Amygdala (tissue), 56 donors: ENCODE data around the gene GPR42.
"Not testable (repeated sequence)": the region's sequence is repeated elsewhere in the genome, so short reads cannot be mapped to it uniquely, and the experiment has no call there.

Source experiments
- DNase-seq, 56 donors: peaks; one replicate each; lab custom pipeline; 2025; lab: John Stamatoyannopoulos, UW

Gene GPR42

DNA sequence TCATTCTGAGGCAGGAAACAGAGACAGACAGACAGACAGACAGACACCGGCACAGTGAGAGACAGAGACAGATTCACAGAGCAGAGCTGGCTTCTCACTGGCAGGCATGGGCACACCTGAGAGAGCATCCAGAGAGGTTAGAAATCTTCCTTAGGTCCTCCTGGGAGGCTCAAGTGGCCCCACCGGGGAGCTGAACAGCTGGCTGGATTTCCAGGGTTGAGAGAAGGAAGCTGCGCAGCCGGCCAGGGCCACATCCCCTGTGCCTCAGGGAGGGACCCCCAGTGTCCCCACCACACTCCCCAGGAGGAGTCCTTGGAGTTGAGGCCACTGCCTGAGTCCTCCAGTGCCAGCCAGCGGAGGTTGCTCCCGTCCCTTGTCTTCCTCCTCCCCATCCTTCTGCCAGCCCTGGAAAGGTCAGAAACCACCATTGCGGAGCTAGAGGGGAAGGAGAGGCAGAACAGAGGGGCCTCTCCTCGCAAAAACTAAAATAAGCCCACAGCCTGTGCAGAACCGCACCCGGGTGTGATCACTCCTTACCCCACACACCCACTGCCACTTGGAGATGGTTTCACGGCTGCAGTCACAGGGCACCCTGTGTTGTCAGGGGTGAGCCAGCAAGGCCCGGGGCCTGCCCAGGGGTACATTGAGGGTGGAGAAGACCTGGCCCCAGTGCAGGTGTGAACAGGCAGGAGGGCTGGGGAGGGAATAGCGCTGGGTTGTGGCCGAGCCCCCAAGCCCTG is 8.4 kb upstream of the GPR42 start:
- DNase-seq: no peak

DNA sequence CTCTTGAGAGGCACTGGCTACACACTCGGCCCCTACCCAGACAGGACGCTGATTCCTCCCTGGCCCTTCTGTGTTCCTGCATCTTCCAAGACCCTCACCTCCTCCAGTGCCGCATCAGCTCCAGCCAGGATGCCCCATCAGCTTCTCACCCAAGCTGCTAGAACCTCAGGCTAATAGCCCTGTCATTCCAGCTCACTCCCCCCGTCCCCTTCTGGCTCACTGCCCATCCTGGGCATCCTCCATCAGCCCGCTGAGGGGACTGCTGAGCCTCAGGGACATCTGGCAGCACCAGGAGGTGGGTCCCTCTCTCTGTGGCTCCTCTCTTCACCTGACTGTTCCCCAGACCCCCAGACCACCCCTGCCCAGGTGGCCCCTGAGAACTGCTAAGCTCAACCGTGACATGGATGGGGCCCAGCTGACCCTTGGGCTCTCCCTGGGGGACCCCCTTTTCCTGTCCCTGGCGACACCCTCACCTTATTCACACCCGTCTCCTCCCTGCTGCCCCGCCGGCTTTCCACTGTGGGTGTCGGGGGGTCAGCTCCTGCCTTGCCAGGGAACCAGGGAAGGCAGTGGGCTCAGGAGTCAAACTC is 7.8 kb upstream of the GPR42 start:
- DNase-seq: no peak

DNA sequence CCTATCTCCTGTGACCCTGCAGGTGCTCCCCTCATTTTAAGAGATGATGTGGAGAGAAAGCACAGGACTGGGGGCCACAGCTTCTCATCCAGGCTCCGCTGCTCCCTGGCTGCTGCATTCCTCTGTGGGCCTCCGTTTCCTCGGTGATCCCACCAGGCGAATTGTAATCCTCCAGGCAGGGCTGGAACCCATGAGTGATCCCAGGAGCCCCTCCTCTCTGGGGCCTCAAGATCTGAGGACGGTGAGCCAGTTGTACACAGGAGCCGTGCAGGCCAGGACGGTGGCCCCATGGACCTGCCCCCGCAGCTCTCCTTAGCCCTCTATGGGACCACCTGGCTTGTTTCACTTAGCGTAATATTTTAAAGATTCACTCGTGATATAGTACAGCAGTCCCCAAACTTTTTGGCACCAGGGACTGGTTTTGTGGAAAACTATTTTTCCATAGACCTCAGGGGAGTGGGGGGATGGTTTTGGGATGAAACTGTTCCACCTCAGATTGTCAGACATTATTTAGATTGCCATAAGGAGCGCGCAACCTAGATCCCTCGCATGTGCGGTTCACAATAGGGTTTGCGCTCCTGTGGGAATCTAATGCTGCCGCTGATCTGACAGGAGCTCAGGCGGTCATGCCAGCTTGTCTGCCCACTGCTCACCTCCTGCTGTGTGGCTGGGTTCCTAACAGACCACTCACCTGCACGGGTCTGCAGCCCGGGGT is 7.0 kb upstream of the GPR42 start:
- no peak for DNase-seq

DNA sequence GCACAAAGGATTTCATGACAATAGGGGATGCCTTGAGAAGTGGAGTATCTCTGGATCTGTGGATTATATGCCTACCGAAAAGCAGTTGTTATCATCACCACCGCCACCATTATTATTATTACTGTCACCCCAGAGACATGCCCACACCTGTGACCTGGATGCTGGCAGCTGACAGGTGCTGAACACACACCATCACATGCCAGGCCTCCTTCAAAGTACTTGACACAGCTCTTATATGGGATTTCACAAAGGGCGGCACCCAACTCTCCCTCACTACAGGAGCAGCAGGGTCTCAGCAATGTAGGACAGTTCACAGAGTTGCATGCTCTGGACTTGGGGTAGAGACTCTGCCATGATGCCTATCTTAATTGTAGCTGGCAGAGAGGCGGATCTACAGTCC is 5.6 kb upstream of the GPR42 start:
- DNase-seq: no peak

DNA sequence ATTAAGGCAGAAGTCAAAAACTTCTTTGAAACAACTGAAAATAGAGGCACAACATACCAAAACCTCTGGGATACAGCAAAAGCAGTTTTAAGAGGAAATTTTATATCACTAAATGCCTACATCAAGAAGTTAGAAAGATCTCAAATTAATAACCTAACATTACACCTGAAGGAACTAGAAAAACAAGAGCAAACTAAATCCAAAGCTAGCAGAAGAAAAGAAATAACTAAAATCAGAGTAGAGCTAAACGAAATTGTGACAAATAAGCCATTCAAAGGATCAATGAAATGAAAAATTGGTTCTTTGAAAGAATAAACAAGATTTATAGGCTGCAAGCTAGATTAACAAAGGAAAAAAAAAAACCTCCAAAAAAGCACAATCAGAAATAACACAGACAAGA is 2.5 kb upstream of the GPR42 start:
- no peak for DNase-seq

DNA sequence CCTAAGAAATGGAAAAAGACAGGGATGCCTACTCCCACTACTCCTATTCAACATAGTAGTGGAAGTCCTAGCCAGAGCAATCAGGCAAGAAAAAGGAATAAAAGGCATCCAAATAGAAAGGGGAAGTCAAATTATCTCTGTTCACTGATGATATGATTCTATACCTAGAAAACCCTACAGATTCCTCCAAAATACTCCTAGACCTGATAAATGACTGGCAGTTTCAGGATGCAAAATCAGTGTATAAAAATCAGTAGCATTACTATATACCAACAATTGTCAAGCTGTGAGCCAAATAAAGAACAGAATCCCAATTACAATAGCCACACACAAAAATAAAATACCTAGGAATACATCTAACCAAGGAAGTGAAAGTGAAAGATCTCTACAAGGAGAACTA is 1.3 kb upstream of the GPR42 start:
- no peak for DNase-seq

DNA sequence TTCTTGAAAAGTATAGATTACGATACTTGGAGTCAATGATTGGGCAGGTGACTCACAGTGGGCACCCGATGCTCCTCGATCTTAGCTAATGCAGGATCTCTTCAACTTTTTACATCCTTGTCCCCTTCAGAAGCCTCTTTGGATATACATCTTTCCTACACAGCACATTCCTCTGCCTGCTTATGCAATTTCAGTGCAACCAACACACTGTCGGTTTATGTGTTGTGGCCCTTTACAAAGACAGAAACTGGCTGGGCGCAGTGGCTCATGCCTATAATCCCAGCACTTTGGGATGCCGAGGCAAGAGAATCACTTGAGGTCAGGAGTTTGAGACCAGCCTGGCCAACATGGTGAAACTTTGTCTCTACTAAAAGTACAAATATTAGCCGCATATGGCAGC is 2.6 kb downstream of the GPR42 start:
- no peak for DNase-seq

DNA sequence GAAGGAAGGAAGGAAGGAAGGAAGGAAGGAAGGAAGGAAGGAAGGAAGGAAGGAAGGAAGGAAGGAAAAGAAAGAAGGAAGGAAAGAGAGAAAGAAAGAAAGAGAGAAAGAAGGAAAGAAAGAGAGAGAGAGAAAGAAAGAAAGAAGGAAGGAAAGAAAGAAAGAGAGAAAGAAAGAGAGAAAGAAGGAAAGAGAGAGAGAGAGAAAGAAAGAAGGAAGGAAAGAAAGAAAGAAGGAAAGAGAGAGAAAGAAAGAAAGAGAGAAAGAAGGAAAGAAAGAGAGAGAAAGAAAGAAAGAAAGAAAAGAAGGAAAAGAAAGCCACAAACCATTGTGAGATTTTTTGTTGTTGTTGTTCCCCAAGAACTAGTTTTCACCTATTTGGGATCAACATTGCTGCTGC is 3.2 kb downstream of the GPR42 start:
- not testable (repeated sequence) for DNase-seq

DNA sequence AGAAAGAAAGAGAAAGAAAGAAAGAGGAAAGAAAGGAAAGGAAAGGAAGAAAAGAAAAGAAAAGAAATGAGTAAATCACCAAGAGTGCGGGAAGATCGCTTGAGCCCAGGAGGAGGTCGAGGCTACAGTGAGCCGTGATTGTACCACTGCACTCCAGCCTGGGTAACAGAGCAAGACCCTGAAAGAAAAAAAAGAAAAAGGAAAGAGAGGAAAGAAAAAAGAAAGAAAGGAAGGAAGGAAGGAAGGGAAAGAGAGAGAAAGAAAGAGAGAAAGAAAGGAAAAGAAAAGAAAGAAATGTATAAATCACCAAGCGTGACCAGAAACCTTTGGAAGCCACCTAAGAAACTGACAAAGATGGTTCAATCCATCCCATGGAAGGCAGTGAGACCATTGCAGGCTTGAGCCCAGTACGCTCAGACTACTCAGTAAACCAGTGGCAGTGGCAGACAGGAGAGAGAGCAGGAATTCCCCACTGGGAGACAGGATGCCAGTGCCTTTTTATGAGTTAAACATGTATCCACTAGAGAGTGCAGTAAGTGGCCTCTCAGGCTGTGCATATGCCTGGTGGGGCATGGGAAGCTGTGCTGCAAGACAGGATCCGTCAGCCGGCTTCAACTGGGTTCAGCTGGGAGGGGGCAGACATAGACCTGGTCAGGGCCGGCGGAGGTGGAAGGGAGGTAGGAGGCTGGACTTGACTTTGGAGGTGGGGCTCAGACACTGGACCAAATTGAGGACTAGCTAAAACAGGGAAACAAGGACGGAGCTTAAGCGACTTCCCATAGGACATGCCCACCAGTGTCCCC is 4.8 kb downstream of the GPR42 start:
- no peak for DNase-seq

DNA sequence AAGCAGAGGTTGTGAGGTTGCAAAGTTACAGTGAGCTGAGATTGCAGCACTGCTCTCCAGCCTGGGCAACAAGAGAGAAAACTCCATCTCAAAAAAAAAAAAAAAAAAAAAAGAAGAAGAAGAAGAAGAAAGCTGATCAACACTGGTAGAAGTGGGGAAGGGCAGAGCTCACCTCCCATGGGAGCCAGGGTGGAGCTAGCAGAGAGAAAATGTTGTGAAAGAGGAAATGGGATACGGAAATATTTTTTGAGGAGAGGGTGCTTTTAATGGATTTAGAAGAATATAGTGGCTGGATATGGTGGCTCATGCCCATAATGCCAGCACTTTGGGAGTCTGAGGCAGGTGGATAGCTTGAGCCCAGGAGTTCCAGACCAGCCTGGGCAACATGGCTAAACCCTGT is 6.8 kb downstream of the GPR42 start:
- no peak for DNase-seq

DNA sequence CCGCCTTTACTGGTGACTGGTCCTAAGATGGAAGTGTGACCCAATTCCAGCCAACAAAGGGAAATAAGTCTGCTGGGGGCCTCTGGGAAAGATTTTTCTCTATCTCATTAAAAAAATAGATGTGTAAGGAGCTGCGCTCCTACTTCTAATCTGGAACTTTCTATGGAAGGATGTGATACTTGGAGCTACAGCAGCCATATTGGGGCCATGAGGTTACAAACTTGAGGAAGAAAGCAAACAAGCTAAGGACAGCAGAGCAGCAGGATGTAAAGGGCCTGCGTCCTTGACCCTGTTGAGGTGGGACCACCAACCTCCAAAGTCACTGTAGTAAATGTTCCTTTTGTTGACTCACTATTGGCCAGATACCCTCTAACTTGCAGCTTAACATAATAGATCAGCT is 7.5 kb downstream of the GPR42 start:
- no peak for DNase-seq

DNA sequence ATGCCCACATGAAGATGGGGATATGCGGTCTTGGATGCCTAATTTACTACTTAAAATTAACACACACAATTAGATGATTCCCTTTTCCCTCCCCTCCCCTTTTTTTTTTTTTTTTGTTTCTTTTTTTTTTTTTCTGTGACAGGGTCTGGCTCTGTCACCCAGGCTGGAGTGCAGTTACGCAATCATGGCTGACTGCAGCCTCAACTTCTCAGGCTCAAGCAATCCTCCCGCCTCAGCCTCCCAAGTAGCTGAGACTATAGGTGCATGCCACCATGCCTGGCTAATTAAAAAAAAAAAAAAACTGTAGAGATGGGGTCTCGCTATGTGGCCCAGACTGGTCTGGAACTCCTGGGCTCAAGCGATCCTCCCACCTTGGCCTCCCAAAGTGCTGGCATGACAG is 8.7 kb downstream of the GPR42 start:
- not testable (repeated sequence) for DNase-seq

DNA sequence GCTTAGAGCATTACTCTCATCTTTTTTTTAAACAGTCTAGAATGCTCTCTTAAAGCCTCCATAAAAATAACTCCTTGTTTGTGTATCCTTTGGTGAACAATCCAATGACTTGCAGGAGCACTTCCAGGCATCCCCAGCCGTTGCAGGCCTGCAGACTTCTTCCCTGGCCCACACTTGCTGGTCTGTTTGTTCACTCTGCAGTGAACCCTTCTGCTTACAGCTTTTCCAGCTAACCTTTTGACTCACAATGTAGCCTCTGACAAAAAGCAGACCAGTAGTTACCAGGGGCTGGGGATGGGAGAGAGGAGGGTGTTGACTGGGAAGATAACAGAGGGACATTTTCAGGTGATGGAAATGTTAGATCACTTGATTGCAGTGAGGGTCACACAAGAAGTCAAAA is 9.1 kb downstream of the GPR42 start:
- DNase-seq: no peak

DNA sequence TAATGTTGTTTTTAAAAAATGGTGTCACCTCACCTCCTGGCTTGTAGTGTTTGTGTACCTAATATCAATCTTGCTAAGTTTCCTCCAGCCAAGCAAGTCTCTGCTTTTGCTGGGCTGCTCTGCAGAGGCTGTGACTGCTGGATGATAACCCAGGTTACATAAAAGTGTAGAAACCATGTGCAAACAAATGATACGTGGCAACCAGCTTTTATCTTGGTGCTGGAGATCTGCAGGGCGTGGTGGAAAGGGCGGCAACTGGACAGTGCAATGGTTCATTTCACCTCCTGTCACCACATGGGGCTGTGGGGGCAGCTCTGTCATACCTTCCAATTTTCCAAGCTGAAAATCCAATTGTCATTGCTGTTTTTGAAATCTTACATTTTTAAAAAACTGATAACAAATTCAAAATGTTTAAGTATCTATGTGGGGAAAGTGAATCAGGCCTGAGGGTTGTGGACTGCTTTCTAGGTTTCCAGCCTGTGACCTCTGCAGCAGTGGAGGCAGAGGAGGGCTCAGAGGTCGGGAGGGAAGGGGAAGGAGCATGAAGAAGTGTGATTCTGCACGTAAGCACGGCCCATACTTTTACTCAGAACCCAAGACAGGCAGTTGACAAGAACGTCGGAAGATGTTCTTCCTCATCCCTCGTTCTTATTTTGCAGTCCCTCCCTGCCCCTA is 9.7 kb downstream of the GPR42 start:
- no peak for DNase-seq

DNA sequence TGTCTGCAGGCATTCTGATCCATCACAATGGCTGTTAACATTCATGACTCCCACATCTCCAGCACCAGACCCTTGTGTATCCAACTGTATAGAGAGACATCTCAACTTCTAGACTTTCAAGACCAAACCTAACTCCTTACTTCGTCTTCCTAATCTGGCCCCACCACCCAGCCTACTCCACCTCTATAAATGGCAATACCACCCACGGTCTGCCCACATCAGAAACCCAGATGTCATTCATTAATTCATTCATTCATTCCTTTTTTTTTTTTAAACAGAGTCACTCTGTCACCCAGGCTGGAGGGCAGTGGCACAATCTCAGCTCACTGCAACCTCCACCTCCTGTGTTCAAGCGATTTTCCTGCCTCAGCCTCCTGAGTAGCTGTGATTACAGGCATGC is 10.4 kb downstream of the GPR42 start:
- DNase-seq: no peak

DNA sequence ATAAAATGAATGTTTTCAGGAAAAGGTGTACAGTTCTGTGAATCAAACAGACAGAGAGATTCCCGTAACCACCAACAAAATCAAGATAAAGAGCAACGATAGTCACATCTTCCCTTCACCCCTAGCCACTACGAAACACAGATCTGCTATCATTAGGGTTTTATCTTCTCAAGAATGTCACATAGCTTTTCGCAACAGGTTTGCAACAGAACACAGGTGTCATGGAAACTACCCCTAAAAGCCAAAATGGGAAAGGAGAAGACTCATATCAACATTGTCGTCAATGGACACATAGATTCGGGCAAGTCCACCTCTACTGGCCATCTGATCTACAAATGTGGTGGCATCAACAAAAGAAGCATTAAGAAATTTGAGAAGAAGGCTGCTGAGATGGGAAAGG is 11.1 kb downstream of the GPR42 start:
- no peak for DNase-seq

DNA sequence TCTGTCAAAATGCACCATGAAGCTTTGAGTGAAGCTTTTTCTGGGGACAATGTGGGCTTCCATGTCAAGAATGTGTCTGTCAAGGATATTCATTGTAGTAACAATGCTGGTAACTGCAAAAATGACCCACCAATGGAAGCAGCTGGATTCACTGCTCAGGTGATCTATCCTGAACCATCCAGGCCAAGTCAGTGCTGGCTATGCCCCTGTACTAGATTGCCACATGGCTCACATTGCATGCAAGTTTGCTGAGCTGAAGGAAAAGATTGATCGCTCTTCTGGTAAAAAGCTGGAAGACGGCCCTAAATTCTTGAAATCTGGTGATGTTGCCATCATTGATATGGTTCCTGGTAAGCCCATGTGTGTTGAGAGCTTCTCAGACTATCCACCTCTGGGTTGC is 12.7 kb downstream of the GPR42 start:
- no peak for DNase-seq

DNA sequence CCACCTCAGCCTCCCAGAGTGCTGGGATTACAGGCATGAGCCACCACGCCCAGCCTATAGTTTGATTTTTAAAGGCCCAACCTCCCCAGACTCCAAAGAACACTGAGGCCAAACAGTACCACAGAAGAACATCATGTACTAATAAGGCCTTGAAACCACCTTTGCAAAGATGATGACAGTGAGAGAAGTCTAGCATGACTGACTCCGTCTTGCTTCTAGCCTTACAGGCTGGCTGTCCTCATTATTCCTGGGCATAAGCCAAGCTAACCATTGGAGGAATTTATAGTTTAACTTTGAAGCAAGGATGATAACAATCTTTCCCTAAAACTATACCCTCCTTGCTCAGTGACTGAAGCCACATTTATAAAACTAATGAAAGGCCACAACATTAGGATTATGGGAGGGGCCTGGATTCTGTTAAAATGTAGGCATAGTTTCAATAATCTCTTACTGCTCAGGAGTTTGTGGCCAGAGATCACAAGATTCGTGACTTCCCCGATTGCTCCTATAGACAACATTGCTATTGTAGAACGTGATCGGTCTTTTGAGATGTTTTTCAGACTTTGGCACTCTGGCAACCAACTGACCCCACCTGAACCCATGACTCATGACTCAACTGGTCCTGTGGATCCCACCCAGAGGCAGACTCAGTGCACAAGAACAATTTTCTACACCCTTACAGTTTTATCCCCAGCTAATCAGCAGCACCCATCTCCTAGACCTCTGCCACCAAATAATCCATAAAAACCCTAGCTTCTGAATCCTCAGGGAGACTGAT is 17.6 kb downstream of the GPR42 start:
- DNase-seq: no peak

DNA sequence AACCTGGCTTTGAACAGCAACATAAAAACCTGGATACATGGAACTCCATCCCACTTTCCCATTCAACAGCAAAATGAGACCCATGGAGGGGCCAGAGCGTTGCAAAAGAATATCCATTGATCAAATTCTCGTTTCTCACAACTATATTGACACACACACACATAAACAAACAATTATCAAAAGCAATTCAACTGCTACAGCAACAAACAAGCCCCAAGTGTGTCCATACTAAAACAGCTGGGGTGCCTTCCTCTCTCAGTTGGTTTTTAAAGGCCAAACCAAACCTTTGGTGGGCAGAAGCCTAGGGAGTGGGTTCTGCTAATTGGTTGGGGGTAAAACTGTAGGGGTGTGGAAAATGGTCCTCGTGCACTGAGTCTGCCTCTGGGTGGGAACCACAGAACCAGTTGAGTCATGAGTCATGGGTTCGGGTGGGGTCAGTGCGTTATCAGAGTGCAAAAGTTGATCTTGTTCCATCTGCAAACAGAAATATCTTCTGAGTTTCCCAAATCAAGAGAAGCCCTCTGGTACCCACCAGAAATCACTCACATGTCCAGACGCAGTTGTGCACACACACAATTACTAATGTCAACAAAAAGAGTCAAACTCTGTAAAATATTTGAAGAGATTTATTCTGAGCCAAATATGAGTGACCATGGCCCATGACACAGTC is 18.5 kb downstream of the GPR42 start:
- no peak for DNase-seq
